ENCODE results near the gene STX8. TPM values are rescaled to one million over a fixed set of nuclear protein-coding genes. Genes with fewer than 3 reads are reported as not detected.

The STX8 gene
- total RNA-seq, 1 donor from 2014 or later: 50.6 TPM

DNA sequence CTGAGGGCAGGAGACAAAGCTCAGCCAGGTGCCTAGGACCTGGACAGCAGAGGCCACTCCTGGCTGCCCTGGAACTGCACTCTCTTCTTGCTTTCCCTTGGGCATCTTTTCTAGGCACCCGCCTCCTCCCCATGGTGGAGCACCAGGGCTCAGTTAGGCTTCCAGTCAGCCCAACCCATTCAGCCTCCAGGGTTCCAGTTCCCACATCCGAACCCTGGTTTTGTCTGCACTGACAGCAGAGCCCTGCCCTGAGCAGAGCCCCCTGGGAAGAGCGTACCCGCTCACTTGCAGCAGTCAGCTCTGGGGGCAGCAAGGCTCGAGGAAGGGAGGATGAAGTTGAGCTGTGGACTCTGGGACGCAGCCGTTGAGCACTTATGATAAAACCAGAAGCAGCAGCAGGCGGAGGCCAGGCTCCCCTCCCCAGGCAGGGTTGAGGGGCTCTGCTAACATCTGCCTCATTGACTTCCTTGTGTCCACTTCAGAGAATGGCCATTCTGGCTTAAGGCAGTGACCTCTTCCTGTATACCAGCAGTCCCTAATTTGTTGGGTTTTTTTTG lies 341.2 kb downstream of the STX8 start:
- Mint-ChIP-seq H3K4me1 (ENCODE audit: low read depth) (peaks cover 2% of the 10 kb centered on the region), H3K27ac (ENCODE audit: unreplicated experiment) (no peak overlapping the region), H3K36me3 (ENCODE audit: low read depth) (no peaks in the 10 kb centered on the region), H3K9me3 (ENCODE audit: low read depth) (no peaks in the 10 kb centered on the region), H3K4me3 (ENCODE audit: unreplicated experiment) (no peak overlapping the region), H3K27me3 (ENCODE audit: low read depth) (peaks cover 1% of the 10 kb centered on the region)
- TF ChIP-seq, protein P1, sequence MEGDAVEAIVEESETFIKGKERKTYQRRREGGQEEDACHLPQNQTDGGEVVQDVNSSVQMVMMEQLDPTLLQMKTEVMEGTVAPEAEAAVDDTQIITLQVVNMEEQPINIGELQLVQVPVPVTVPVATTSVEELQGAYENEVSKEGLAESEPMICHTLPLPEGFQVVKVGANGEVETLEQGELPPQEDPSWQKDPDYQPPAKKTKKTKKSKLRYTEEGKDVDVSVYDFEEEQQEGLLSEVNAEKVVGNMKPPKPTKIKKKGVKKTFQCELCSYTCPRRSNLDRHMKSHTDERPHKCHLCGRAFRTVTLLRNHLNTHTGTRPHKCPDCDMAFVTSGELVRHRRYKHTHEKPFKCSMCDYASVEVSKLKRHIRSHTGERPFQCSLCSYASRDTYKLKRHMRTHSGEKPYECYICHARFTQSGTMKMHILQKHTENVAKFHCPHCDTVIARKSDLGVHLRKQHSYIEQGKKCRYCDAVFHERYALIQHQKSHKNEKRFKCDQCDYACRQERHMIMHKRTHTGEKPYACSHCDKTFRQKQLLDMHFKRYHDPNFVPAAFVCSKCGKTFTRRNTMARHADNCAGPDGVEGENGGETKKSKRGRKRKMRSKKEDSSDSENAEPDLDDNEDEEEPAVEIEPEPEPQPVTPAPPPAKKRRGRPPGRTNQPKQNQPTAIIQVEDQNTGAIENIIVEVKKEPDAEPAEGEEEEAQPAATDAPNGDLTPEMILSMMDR (IDR thresholded peaks at IDR 0.05): no peak
- DNase-seq (ENCODE audit: low spot score): peak; percentile 43

DNA sequence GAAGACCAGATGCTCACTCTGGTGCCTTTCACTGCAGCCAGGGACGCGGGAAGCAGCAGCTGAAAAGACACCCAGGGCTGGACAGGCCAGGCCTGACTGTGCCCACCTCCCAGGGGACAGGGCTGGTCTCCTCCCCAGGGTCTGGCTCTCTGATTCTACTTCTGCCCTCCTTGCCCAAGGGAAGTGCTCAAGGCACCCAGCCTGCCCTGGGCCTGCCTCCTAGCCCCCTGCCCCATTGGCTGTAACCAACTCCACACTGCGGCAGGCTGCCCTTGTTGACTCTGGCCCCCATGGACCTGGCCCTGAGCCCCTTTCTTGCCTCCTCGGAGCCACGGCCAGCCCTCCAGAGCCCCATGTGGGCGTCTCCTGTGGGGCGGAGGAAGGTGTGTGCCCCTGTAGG lies 341.9 kb downstream of the STX8 start:
- TF ChIP-seq, protein P1 (IDR thresholded peaks at IDR 0.05): no peak
- H3K4me3 Mint-ChIP-seq (ENCODE audit: unreplicated experiment): no peak overlapping the region
- no peaks in the 10 kb centered on the region for H3K9me3 Mint-ChIP-seq (ENCODE audit: low read depth)
- H3K27me3 Mint-ChIP-seq (ENCODE audit: low read depth): peaks cover 2% of the 10 kb centered on the region
- no peak overlapping the region for H3K27ac Mint-ChIP-seq (ENCODE audit: unreplicated experiment)
- H3K4me1 Mint-ChIP-seq (ENCODE audit: low read depth): peaks cover 3% of the 10 kb centered on the region
- DNase-seq (ENCODE audit: low spot score): peak; percentile 86
- no peaks in the 10 kb centered on the region for H3K36me3 Mint-ChIP-seq (ENCODE audit: low read depth)

DNA sequence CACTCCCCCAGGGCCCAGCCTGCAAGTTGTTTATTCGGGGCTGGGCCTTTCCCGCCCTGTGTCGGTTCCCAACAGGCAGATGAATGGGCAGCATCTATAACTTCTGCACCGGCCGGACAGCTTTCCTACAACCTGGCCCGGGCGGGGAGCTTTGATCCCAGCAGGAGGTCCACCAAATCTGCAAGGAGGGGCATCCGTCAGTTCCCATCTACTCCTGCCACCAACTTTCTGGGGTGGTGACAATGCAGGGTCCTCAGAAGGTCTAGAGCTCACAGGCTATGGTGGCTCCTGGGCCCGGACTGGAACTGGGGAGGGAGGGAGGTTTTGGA lies 342.4 kb downstream of the STX8 start:
- TF ChIP-seq, protein P1 (IDR thresholded peaks at IDR 0.05): no peak
- peak; percentile 85 for DNase-seq (ENCODE audit: low spot score)
- peaks cover 3% of the 10 kb centered on the region for H3K4me1 Mint-ChIP-seq (ENCODE audit: low read depth)
- no peaks in the 10 kb centered on the region for H3K9me3 Mint-ChIP-seq (ENCODE audit: low read depth)
- peaks cover 2% of the 10 kb centered on the region for H3K27me3 Mint-ChIP-seq (ENCODE audit: low read depth)
- no peaks in the 10 kb centered on the region for H3K36me3 Mint-ChIP-seq (ENCODE audit: low read depth)
- no peak overlapping the region for H3K4me3 Mint-ChIP-seq (ENCODE audit: unreplicated experiment)
- no peak overlapping the region for H3K27ac Mint-ChIP-seq (ENCODE audit: unreplicated experiment)

DNA sequence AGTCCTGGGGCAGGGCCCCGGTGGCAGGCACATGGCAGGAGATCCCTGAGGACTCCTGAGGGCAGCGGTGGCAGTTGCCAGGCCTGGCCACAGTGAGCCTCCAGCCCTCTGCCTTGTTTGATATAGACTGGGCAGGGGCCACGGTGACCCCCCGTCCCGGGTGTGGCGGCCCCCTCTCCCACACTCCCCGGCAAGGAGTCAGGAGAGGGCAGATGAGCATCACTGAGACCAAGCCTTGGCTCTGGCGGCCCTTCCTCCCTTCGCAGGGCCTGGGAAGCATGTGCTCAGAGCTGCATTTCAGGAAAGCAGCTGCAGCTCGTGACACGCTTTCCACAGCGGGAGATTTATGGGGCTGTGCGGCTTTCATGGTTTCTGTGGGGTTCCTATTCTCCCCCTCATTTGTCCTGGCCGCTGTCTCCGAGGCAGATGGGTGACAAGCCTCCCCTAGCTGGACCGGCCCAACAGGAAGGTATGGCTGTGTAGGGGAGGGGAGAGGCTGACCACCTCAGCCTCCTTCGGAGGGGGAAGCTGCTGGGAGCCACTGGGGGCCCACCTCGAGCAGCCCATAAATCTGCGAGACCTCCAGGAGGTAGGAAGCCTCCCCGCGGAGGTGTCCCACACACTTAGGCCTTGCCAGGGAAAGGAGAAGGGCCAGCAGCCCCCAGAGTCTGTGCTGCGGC lies 342.9 kb downstream of the STX8 start:
- Mint-ChIP-seq H3K27ac (ENCODE audit: unreplicated experiment) (no peak overlapping the region), H3K4me1 (ENCODE audit: low read depth) (peaks cover 3% of the 10 kb centered on the region), H3K36me3 (ENCODE audit: low read depth) (no peaks in the 10 kb centered on the region), H3K4me3 (ENCODE audit: unreplicated experiment) (no peak overlapping the region), H3K9me3 (ENCODE audit: low read depth) (no peaks in the 10 kb centered on the region), H3K27me3 (ENCODE audit: low read depth) (peaks cover 2% of the 10 kb centered on the region)
- TF ChIP-seq, protein P1 (IDR thresholded peaks at IDR 0.05): no peak
- no peak for DNase-seq (ENCODE audit: low spot score)

DNA sequence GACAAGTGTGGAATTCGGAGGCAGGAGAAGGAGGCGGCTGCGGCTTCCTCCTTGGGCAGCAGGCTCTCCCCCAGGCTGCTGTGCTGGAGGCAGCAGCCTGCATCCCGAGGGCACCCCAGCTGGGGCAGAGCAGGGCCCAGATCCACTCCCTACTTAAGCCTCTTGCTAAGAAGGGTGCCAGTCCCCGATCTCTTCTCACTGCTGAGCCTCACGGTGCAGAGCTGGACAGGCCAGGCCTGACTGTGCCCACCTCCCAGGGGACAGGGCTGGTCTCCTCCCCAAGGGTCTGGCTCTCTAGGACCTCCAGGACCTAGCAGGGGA lies 343.5 kb downstream of the STX8 start:
- H3K4me3 Mint-ChIP-seq (ENCODE audit: unreplicated experiment): no peak overlapping the region
- peaks cover 3% of the 10 kb centered on the region for H3K4me1 Mint-ChIP-seq (ENCODE audit: low read depth)
- no peak overlapping the region for H3K27ac Mint-ChIP-seq (ENCODE audit: unreplicated experiment)
- H3K27me3 Mint-ChIP-seq (ENCODE audit: low read depth): peaks cover 2% of the 10 kb centered on the region
- no peaks in the 10 kb centered on the region for H3K9me3 Mint-ChIP-seq (ENCODE audit: low read depth)
- H3K36me3 Mint-ChIP-seq (ENCODE audit: low read depth): no peaks in the 10 kb centered on the region
- TF ChIP-seq, protein P1 (IDR thresholded peaks at IDR 0.05): no peak
- DNase-seq (ENCODE audit: low spot score): no peak
